Measurements from ENCODE around the gene STX7.

Gene STX7

DNA sequence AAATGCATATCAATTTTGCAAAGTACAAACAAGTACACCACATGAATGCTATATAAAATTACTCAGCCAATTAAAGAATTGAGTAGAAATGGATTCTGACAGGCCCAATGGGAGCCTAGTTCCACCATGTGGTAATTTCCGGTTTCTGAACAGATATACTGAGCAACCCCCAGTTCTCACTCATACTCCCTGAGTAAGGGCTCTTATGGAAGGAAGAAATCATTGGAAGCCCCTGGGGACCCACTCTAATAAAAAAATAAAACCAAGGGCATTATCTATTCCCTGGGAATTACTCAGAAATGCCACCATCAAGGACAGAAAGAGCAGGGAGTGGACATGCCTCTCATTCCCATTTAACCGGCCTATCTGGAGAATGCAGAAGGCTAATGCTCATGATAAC is 34.6 kb downstream of the STX7 start:
- no peak for DNase-seq

DNA sequence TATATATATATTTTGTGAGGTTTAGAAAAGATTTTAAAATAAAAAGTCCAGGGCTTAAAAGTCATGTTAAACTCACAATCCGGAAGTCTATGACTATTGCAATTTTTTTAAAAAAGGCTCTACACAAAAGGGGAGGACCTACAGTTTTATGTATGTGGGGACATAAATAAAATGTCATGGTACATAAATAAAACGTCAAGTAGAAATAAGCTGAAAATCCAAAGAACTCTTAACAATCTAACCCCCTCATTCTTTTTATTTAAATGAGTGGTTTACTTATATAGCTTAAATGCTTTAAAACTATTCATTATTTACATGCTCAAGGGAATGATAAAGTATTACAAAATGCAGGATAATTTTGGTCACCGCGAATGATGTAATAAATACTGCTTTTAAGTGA is 36.2 kb downstream of the STX7 start:
- DNase-seq, result no peak

DNA sequence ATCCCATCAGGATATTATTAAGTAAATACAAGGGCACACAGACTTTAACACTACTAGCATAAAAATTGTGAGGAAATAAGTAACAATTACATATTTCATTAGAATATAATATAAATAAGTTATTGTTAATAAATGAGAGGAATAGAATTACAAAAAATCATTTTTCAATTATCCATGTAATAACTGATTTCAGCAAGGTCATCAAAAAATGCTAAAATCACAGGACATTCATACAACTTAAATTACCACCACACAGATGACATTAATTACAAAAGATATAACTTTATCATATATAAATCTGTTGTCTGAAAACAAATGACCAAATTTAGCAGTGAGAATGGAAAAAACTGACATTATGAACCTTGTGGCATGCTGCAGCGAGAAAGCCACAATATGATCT is 37.0 kb downstream of the STX7 start:
- no peak for DNase-seq

DNA sequence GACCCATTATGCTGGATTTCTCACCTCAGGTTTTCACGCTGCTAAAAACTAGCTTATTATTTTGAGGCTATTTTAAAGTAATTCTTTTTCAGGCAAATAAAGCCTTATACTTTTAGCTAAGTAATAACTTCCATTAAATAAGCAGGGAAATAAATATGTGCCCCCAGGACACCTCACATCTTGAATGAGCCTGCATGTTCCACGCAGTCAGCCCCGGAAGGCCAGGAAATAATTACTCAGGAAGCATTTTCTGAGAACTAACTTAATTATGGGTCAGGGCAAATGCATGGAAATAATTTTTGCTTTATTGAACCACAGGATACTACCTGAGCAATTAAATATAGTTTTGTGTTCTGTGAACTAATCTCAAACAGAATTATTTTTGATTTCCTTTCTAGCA is 41.1 kb downstream of the STX7 start:
- DNase-seq, result no peak

DNA sequence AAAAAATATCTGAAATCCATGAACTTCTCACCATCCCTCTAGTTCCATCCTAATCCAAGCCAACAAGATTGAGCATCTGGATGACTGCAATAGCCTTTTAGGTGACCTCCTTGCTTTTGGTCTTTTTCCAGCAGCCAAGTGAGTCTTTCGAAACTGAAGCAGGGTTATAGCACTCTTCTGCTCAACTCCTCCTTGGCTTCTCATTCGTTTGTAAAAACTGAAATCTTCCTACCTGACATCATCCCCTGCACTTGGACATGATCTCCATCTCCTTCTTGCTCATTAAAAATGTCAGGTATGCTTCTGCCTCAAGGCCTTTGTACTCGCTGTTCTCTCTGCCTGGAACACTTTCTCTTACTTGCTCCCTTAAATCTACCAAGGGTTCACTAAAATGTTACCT is 46.0 kb downstream of the STX7 start:
- no peak for DNase-seq

DNA sequence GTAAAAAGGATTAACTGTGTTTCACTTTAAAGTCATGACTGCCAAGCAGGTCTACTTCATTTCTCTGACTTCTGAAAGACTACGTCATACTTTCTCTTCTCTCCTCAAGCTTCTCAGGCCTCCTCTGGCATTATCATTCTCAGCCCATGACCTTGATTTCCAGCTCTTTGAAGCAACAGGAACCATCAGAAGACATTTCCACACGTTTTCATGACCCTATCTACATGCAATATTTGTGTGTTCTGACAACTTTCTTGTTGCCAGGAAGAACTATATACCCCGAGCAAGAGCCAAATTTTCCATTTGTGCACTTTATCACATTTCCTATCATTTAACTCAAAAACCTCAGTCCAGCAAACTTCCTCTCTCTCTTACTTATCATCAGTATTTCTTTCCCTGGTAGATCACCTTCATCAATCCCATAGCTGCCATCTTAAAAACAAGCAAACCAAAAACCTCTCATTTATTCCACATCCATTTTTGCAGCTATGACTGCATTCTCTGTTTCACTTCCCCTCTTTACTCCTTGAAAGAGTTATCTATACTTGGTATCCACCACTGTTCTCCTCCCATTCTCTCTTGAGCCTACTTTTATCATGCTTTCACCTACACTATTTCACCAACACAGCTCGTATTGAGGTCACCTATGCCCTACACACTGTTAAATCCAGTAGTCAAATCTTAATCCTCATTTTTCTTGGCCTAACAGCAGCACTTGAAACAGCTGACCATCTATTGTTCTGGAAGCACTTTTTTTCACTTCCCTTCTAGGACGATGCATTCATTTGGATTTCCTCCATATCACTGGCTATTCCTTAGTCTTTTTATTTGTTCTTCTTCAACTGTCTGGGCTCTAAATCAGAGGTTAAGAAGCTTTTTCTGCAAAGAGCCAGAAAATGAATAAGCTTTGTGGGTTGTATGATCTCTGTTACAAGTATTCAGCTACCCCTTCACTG is 47.1 kb downstream of the STX7 start:
- no peak for DNase-seq

DNA sequence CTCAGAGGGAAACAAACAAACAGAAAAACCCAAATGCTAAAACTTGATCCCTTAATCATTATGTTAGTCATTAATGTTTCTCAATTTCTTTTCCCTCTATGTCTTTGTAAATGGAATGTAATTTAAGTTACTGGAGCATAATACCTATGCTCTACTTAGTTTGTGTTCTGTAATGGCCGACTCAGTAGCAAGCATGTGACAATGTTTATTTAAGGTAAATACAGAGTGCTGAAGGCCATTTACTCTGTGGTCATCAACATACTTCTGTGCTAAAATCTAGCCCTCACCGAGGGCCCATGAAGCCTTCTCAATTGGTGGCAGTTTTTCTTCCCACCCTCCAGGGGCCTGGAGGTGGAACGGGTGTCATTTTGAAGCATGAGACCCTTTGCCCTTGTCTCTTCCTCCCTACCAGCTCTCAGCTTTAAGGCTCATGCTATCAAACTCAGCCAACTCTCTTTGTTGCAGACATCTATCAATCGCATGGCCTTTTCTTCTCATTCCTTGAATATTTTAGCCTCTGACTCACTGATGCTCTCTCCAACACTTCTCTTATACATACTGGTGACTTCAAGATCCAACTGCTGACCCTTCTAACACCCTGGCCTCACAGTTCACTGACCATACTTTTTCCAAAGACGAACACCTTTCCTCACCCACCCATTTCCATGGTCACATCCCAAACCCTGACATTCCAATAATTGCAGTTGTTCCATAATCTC is 48.2 kb downstream of the STX7 start:
- DNase-seq, result no peak

DNA sequence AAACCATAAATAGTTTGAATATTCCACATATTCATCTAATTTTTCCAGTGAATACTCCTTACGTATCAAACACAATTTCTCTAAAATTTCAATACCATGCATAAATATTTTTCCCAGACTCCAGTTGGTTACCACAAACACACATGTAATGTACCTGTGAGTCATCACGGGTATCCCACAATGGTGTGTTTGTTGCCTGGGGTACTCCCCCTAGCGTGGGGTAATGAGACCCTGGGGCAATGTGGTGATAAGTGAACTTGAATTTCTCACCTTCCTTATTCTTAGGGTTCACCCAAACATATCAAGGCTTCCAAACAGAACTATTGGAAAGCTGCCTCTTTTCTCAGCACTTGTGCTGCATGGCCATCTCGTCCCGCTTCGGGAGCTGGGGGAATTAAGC is 51.0 kb downstream of the STX7 start:
- no peak for DNase-seq

DNA sequence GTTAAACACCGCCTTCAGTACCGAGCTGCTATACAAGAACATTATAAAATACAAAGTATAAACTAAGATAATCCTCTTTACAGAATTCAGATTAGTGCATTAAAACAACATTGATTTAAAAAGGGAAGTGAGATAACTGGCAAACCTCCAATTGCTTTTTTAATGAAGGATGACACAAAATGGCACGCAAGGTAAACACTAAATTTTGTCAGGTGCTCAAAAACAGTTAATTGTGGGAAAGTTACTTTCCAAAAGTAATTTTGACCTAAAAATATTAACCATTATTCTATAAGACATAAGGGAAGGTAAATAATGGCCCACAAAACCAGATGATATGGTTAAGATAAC is 53.3 kb downstream of the STX7 start:
- no peak for DNase-seq

DNA sequence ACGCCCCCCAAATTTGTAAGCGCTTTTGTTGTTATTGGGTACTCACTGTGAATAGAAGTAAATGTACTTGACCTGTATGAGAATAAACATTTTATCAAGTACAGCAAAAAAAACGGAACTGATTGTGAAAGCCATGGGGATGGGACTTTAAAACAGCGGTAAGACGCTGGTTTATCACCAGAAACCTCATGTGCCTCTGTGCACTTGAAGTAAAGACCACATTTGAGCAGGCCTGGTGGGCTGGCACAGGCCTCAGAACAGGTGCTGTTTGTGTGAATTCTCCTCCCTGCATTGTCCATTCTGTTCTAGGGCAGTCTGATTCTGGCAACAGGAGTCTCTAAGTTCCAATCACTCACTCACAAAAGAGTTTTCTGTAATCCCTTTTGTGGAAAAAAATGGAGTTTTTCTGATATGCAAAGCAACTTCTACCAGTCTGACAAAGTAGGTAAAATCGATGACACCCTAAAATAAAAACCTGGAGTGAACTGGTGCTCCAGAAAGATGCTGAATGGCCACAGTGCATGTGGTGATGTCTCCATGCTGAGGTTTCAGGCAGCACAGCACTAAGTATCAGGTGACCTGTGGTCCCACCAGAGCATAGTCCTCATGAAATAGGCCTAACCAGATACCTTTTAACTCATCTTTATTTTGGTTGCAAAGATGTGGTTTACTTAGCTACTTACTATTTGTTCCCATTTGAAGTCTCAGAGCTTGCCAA is 53.9 kb downstream of the STX7 start:
- no peak for DNase-seq

DNA sequence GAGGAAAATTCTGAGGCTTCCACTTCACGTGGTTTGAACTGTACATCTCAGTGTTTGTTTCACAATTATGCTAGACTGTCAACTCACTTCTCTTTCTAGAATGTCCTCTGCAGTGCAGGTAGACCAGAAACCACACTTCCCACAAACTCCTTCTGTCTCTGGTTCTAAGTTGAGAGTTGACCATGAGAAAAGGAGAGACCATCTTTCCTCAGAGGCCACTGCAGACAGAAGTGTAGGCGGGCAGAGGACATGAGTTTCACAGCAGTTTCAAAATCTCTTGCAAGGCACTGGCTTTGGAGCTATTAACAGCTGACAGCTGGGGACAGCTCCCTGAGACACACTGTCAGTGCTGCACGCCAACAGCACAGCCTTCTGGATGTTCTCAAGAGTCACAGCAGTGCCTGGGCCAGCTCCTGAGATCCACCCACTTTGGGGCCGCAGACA is 56.2 kb downstream of the STX7 start:
- DNase-seq, result peak in 16 of 56 donors; percentile 0 to 26 (median 4)

DNA sequence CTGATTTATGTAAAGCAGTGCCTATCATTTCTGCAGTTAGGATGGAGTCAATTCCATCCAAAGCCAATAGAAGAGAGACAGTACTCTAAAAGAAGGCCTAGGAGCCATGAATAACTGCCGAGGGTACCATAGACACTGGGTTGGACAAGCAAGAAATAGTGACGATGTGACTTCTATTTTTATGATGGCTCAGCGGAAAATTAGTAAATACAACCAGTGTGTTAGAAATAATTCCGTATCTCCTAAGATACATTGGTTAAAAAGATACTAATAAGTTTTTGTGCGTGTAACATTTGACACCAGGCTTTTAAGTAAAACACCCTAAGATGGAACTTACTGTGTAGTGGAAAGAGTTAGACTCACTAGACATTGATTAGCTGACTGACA is 66.1 kb downstream of the STX7 start:
- DNase-seq, result no peak

DNA sequence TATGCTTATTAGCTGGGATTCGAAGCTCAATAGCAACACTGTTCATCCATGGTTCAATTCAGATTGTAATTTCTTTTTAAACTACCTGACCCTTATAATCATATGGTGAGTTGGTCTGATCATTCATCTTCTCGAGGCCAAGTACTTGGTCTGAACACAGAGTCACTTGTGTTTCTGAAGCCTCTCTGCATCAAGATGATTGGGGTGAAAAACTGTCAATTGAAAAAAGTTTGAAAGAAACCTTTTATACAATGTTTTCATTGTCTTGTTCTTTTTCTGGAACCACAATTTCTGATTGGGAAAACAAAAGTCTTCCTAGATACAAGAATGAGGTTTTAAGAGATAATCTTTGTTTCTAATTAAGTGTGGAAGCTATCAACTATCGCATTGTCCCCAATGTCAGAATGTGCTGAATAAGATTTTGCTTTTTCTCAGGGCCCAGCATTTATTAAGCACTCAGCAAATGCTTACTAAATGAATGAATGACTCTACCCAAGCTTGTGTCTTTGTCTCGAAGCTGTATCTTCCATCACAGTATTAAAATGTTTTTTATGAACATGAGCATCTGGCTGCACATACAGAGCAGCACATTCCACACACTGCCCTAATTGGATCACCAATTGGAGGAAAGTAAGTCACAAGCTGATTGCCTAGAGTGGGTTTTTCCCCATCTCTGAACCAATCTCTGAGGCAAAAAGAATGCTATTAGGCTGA is 66.6 kb downstream of the STX7 start:
- no peak for DNase-seq

DNA sequence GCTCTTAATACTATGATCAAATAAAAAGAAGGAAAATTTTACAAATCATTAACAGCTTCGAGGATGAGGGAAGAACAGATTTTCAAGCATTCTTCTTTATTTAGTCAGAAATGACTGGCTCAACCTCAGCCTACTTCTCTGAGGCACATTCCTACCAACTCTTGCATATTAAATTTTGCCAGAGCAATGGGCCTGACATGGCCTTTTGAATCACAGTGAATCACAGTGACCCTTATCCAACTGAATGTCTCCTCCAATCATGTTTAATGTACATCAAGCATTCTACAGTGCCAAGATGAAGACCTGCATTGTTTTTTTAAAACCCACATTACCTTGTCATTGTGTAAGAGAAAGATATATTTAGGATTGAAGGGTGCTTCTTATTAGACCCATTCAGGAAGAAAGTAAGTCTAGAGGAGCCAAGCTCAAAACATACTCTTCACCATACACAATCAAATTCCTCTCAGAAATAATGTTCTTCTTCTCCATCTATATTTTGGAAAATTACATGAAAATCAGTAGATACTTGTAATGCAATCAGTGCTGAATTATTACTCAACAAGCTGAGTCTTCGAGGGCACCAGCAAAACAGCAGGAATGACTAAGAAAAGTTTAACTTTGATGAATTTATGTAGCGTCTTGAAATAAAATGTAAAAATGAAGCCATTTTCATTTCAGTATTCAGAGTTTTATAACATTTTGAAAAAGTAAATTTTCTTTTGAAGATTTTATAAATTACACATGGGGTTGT is 67.5 kb downstream of the STX7 start:
- DNase-seq, result no peak

DNA sequence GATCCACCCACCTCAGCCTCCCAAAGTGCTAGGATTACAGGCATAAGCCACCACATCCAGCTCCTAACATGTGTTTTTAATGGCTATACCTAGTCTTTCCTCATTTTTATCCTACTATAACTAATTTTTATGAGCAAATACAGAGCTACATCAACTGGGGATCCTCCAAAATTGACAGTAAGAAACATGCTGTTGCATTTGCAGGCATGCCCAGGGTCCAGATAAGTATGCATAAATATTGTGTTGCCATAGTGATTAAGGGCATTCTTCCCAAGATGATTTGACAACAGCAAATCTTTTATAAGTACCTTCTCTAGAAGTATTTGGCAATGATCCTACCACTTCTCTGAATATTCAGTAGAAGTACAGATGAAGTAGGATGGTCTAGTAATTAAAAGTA is 69.7 kb downstream of the STX7 start:
- no peak for DNase-seq

DNA sequence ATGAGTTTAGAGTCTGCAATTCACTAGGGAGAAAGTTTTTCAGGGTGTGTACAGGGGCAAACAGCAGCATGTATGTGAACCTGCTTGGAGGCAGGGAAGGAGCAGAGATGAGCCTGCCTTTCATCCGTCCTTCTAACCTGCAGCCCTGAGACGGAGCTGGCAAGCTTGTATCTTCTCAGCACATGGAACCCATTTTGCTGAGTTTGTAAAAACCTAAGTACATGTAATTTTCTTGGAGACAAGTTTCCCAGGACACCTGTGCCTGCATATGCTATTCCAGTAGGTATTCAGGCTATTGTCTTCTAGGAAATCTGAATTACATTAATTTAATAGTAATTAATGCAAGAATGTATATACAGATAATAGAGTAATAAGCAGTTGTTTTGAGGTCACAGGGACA is 82.8 kb downstream of the STX7 start:
- DNase-seq, result no peak

DNA sequence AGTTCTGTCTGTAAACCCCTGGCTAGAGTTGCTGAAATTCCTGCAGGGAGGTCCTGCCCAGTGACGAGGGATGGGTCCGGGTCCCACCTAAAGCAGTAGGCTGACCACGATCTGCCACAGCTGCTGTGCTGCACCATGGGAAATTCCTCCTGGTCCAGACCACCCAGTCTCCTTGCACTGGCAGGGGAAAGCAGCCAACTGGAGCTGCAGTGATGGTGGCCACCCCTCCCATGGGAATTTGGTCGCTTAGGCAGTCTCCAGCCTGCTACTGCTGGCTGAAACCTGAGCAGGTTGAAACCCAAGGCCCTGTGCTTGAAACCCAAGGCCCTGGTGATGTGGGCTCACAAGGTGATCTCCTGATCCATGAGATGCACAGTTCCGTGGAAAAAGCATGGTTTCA is 87.7 kb downstream of the STX7 start:
- DNase-seq, result no peak

DNA sequence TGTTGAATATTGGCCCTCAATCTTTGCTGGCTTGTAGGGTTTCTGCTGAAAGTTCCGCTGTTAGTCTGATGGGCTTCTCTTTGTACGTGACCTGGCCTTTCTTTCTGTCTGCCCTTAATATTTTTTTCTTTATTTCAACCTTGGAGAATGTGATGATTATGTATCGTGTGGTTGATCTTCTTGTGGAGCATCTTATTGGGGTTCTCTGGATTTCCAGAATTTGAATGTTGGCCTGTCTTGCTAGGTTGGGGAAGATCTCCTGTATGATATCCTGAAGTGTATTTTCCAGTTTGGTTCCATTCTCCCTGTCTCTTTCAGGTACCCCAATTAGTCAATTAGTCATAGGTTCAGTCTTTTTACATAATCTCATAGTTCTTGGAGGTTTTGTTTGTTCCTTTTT is 89.1 kb downstream of the STX7 start:
- no peak for DNase-seq

DNA sequence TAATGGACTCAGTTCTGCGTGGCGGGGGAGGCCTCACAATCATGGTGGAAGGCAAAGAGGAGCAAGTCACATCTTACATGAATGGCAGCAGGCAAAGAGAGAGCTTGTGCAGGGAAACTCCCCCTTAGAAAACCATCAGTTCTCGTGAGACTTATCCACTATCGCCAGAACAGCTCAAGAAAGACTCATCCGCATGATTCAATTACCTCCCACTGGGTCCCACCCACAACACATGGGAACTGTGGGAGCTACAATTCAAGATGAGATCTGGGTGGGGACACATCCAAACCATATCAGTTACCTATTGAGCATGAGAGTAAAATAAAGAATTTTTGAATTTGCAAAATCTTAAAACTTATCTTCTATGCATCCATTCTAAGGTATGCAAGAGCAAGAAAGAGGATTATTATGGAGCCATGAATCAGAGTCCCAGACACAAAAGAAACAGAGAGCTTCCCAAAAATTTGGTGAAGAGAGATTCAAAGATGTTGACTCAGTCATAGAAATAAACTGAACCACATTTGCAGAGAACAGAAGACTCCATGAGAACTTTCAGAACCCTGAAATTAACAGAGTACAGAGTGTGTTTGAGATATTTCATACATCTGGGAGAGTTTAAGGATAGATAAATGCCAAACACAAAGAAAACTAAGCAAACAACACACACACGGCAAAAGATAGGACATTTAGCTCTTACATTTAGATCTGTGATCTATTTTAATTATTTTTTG is 94.5 kb downstream of the STX7 start:
- DNase-seq, result no peak

DNA sequence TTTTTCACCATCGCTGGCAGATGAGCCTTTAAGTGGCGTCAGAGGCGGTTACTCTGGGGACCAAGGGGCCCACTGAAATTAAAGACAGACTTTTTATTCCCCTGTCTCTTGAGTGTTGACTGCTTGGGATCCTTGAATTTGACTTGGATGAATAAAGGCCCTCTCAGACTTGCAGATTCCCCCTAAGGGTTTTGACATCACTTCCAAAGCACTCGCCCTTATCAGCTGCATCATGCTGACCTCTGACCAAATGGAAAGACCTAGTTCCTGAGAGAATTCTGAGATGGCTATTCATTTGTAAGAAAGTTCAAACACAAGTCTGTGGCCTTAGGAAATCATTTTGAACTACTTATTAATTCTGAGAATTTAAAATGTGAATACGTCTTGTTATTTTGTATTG is 98.2 kb downstream of the STX7 start:
- DNase-seq, result no peak
